IPS-20b (cell line): ENCODE measurements around the gene GNPDA1.
A peak's percentile ranks its signal among the peaks of the same experiment; 100 is the strongest.

Experiments
- H3K27ac ChIP-seq: one replicate; pipeline ENCODE4 v1.5.1; 2013; ENCODE audit warnings: low read length
- H3K27me3 ChIP-seq: 2 replicates; pipeline ENCODE4 v1.6.1; 2013; ENCODE audit warnings: mild to moderate bottlenecking, low read length, inconsistent platforms; ENCODE audit not compliant: insufficient read depth
- H3K36me3 ChIP-seq: 2 replicates; pipeline ENCODE4 v1.6.1; 2013; ENCODE audit warnings: low read depth, mild to moderate bottlenecking, inconsistent platforms, low read length, moderate library complexity; ENCODE audit not compliant: insufficient read depth
- H3K4me1 ChIP-seq: 2 replicates; pipeline ENCODE4 v1.6.1; 2013; ENCODE audit warnings: mild to moderate bottlenecking, control low read depth, inconsistent platforms, low read length, moderate library complexity; ENCODE audit not compliant: insufficient read depth
- H3K4me3 ChIP-seq: 2 replicates; pipeline ENCODE4 v1.5.1; 2013; ENCODE audit warnings: mild to moderate bottlenecking, low read length, inconsistent platforms
- H3K9ac ChIP-seq: 2 replicates; pipeline ENCODE4 v1.6.1; 2013; ENCODE audit warnings: low read depth, mild to moderate bottlenecking, inconsistent platforms, low read length, moderate library complexity
- H3K9me3 ChIP-seq: 2 replicates; pipeline ENCODE4 v1.6.1; 2013; ENCODE audit warnings: mild to moderate bottlenecking, low read depth, low read length, inconsistent platforms; ENCODE audit not compliant: insufficient read depth

GNPDA1 gene

DNA sequence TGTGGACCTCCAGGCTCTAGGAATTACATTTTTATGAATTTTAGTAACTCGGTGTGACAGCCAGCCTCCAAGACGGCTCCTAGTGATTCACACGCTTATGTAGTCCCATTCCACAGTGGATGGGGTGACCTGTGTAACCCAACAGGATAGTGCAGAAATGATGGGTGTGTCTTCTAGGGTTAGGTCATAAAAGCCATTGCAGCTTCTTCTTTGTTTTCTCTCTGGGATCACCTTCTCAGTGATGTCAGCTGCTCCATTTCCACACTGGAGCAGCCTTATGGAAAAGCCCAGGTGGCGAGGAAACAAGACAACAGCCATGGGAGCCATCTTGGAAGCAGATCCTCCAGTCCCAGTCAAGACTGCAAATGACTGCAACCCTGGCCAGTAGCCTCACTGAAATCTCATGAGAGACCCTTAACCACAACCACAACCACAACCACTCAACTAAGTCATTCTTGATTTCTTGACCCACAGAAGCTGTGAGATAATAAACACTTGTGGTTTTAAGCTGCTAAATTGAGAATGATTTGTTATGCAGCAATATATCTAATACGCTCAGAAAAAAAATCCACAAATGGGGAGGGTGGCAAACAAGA, 5.1 kb upstream of the GNPDA1 start:
- Histone ChIP-seq H3K27ac (no peak overlapping the region), H3K4me1 (peaks cover 5% of the 10 kb centered on the region; the same call in 1 of the 2 replicates), H3K36me3 (no peaks in the 10 kb centered on the region)

DNA sequence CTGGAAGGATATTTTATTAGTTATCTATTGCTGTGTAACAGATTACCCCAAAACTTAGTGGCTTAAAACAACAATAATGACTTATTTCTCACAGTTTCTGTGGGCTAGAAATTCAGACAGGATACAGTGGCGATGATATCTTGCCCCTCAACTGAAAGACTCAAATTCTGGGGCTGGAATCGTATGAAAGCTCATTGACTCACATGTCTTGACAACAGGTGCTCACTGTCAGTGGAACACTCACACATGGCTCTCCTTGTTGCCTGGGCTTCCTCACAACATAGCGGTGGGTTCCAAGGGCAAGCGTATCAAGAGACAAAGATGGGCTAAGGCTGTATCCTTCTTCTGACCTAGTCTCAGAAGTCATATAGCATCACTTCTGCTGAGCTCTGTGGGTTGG, 3.7 kb upstream of the GNPDA1 start:
- H3K27ac ChIP-seq = no peak overlapping the region
- H3K4me3 ChIP-seq = no peak overlapping the region
- 0 out of 2 replicates have a peak, but pooled peaks cover 3% of the 10 kb centered on the region for H3K36me3 ChIP-seq
- no peaks in the 10 kb centered on the region for H3K27me3 ChIP-seq
- H3K9ac ChIP-seq = no peak overlapping the region
- H3K4me1 ChIP-seq = peaks cover 5% of the 10 kb centered on the region; the same call in 1 of the 2 replicates
- peaks cover 6% of the 10 kb centered on the region; the same call in 1 of the 2 replicates for H3K9me3 ChIP-seq

More for the DNA sequence above, 5.1 kb upstream of the GNPDA1 start:
- H3K4me3 ChIP-seq = no peak overlapping the region
- peaks cover 6% of the 10 kb centered on the region; the same call in 1 of the 2 replicates for H3K9me3 ChIP-seq
- H3K9ac ChIP-seq = no peak overlapping the region
- 0 out of 2 replicates have a peak, but pooled peaks cover 6% of the 10 kb centered on the region for H3K27me3 ChIP-seq

DNA sequence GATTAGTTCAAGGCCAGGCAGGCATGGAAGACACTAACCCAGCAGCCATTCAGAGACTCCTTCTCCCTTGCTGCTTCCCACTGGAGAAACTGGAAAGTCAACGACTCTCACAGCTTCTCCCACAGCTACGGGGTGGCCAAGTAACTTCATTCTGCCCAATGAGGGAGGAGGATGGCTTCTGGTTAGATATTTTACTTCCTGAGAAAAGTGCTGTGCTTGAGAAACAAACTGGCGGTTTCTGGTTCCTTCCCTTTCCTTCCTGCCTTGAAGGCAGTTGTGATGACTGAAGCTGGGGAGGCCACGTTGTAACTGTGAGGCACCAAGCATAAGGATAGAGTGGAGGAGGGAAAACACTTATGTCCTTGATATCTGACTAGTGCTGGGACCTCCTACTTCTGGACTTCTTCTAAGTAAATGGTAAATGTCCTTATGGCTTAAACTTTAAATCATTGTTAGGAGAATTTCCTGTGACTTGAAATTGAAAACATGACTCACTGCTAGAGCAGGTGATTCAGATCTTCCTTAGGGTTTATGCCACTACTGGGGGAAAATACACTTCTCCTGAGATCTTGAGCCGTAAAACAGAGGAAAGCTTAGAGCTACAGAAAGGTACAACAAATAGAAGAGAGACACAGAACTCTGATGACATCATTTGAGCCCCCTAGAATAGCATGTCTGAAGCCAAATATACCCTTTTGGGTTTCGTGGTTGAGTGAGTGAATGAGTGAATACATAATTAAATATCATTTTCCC, 3.1 kb upstream of the GNPDA1 start:
- no peaks in the 10 kb centered on the region for H3K27me3 ChIP-seq
- H3K27ac ChIP-seq = no peak overlapping the region
- H3K4me1 ChIP-seq = peaks cover 5% of the 10 kb centered on the region; the same call in 1 of the 2 replicates
- H3K36me3 ChIP-seq = peaks cover 9% of the 10 kb centered on the region
- no peak overlapping the region for H3K4me3 ChIP-seq
- no peak overlapping the region for H3K9ac ChIP-seq
- peaks cover 6% of the 10 kb centered on the region; the same call in 1 of the 2 replicates for H3K9me3 ChIP-seq

GRCh38 chr5:142014911-142015584, 2.2 kb upstream of the GNPDA1 start:
- Histone ChIP-seq H3K9me3 (peaks cover under 1% of the 10 kb centered on the region; the same call in 1 of the 2 replicates), H3K9ac (no peak overlapping the region), H3K36me3 (peaks cover 11% of the 10 kb centered on the region), H3K4me3 (no peak overlapping the region), H3K4me1 (peaks cover 5% of the 10 kb centered on the region; the same call in 1 of the 2 replicates), H3K27ac (no peak overlapping the region), H3K27me3 (no peaks in the 10 kb centered on the region)

DNA sequence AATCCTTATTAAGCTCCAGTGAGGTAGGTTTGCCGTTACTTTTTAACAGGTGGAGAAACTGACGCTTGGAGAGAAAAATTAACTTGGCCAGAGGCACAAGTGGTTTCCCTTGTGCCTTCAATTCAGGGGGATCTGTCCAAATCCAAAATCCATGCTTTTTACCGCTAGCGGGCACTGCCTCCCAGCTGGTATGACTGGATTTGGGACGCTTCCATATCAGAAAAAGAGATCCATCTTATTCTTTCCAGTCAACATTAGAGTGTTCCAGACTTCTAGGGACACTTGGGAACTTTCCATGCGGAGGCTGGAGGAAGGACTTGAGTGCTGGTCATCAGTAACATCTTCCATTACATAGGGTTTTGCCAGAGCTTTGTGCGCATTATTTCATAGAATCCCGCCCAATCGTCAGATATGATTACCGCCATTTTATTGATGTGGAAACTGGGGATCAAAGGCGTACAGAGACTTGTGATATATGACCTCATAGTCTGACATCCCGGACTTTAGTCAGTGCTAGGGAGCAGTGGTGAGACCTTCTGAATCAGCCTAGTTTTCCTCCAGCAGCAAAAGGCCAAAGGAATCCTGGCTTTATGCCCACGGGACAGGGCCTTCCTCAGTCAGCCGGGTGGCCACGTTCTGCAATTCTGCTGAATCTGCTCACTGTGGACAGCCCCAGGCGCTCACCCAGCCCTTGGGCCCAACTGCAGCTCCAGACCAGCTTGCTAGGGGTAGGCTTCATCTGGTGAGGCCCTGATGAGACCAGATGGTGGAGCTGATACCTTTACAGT, 1.1 kb upstream of the GNPDA1 start:
- H3K36me3 ChIP-seq = peaks cover 20% of the 10 kb centered on the region
- H3K27ac ChIP-seq = no peak overlapping the region
- H3K9ac ChIP-seq = peak overlapping the region; percentile 95; the same call in 1 of the 2 replicates
- H3K9me3 ChIP-seq = no peaks in the 10 kb centered on the region
- peaks cover 5% of the 10 kb centered on the region; the same call in 1 of the 2 replicates for H3K4me1 ChIP-seq
- H3K27me3 ChIP-seq = no peaks in the 10 kb centered on the region
- no peak overlapping the region; the same call in 1 of the 2 replicates for H3K4me3 ChIP-seq

DNA sequence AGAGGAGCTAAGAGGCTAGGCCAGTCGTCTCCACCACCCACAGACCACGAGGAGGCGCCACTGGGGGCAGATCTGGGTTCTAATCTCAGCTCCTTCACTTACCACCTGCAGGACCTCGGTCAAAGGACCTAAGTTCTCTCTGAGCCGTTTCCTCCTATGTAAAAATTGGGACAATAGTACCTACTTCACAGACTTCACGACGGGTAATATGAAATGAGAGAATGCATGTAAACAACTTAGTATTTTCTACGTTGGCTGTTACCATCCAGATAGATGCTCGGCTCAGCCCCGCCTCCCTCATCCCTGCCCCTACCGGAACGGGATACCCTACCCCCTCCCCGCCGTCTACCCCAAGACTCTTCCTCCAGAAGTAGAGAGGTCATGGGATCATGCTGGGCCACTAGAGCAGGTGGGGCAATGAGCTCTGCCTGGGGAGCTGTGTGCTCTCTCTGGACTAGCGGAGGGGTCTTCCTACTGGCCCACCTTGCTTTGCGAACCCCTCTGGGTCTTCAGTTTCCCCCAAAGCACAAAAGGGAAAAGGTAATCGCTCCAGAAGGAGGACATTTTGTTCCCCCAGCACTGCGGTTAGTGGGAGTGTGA, 541 bp downstream of the GNPDA1 start:
- H3K9ac ChIP-seq = peak overlapping the region; percentile 95; the same call in 1 of the 2 replicates
- H3K27me3 ChIP-seq = no peaks in the 10 kb centered on the region
- peak overlapping the region; percentile 62 for H3K27ac ChIP-seq
- H3K9me3 ChIP-seq = no peaks in the 10 kb centered on the region
- H3K4me3 ChIP-seq = peak overlapping the region; percentile 88
- H3K36me3 ChIP-seq = peaks cover 34% of the 10 kb centered on the region
- peaks cover 5% of the 10 kb centered on the region; the same call in 1 of the 2 replicates for H3K4me1 ChIP-seq

GRCh38 chr5:142011572-142012185, 1.1 kb downstream of the GNPDA1 start:
- H3K4me3 ChIP-seq = peak overlapping the region; percentile 88; the same call in 1 of the 2 replicates
- peaks cover 5% of the 10 kb centered on the region; the same call in 1 of the 2 replicates for H3K4me1 ChIP-seq
- peaks cover 40% of the 10 kb centered on the region for H3K36me3 ChIP-seq
- H3K9ac ChIP-seq = no peak overlapping the region; the same call in 1 of the 2 replicates
- no peak overlapping the region for H3K27ac ChIP-seq
- no peaks in the 10 kb centered on the region for H3K27me3 ChIP-seq
- H3K9me3 ChIP-seq = no peaks in the 10 kb centered on the region

GRCh38 chr5:142009886-142010285, 2.9 kb downstream of the GNPDA1 start:
- Histone ChIP-seq H3K4me1 (peaks cover 5% of the 10 kb centered on the region; the same call in 1 of the 2 replicates), H3K9me3 (no peaks in the 10 kb centered on the region), H3K27ac (no peak overlapping the region), H3K36me3 (peaks cover 58% of the 10 kb centered on the region), H3K4me3 (no peak overlapping the region), H3K27me3 (no peaks in the 10 kb centered on the region), H3K9ac (no peak overlapping the region)

GRCh38 chr5:142008813-142009212, 4.0 kb downstream of the GNPDA1 start:
- no peak overlapping the region for H3K9ac ChIP-seq
- no peak overlapping the region for H3K27ac ChIP-seq
- H3K27me3 ChIP-seq = no peaks in the 10 kb centered on the region
- no peak overlapping the region for H3K4me3 ChIP-seq
- peaks cover 69% of the 10 kb centered on the region for H3K36me3 ChIP-seq
- peaks cover 5% of the 10 kb centered on the region; the same call in 1 of the 2 replicates for H3K4me1 ChIP-seq
- no peaks in the 10 kb centered on the region for H3K9me3 ChIP-seq

GRCh38 chr5:142007237-142007544, 5.6 kb downstream of the GNPDA1 start:
- no peaks in the 10 kb centered on the region for H3K9me3 ChIP-seq
- no peak overlapping the region for H3K4me3 ChIP-seq
- no peaks in the 10 kb centered on the region for H3K4me1 ChIP-seq
- H3K27ac ChIP-seq = no peak overlapping the region
- H3K36me3 ChIP-seq = peaks cover 85% of the 10 kb centered on the region
- no peaks in the 10 kb centered on the region for H3K27me3 ChIP-seq
- no peak overlapping the region for H3K9ac ChIP-seq
